Astrocyte of the cerebellum (primary cell): ENCODE results near the gene FRMD4A.

Experiments
- DNase-seq: peaks from one replicate; pipeline ENCODE4 v3.0.0-alpha.2; 2011; ENCODE audit warnings: low read depth
- H3K4me3 ChIP-seq: 2 replicates; pipeline ENCODE4 v1.5.1; 2011; ENCODE audit warnings: mild to moderate bottlenecking, low read depth, low read length, moderate library complexity
- CTCF ChIP-seq: IDR thresholded peaks from 2 replicates; pipeline ENCODE4 v1.5.1; 2012; ENCODE audit warnings: low read length, low read depth, moderate library complexity, mild to moderate bottlenecking; ENCODE audit errors: missing control alignments
- in situ Hi-C: cut with HindIII; loops from 2 replicates; pipeline ENCODE4 v1.10.0; 2017; ENCODE audit warnings: low sequenced_read_pairs

The FRMD4A gene

GRCh38 chr10:13970957-13971353, 359.8 kb downstream of the FRMD4A start:
- no peak for DNase-seq
- H3K4me3 ChIP-seq = no peak overlapping the region
- in situ Hi-C loops = no loop called here
- no peak for TF ChIP-seq CTCF

DNA sequence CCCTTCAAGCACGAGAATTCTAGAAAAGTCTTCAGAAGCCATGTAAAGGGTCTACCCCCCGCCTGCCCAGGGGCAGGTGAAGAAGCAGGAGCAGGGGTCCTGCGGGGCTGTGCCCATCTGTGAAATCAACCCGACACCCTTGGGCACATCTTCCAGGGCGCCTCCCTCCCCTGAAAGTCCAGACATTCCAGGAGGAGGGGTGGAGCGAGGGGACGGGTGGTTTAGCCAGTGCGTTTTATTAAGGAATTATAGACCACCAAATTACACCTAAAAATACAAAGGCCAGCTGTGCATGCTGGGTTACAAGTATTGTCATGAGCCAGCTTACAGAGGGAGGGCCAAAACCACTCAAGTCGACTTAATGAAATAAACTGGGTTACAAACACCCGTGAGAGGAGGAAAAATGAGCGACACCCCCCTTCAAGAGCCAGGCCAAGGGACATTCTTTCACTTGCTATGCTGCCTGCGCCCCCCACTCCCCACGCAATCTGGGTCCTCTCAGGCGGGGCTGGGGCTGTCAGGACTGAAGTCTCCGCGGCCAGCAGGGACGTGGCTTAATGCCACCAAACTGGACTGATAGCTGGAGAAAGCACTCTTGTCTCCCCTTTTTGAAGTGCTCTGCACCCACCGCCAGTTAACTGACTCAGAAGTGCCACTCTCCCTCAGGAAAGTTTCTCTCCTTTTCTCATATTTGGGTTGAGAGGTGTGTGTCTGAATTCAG, 360.3 kb downstream of the FRMD4A start:
- no peak for TF ChIP-seq CTCF
- no peak for DNase-seq
- in situ Hi-C loops = no loop called here
- no peak overlapping the region for H3K4me3 ChIP-seq

- in situ Hi-C loops = no loop called here
- no peak for DNase-seq
- no peak overlapping the region for H3K4me3 ChIP-seq
- no peak for TF ChIP-seq CTCF
Observed at GRCh38 chr10:13969792-13970140, 361.0 kb downstream of the FRMD4A start.

- in situ Hi-C loops = no loop called here
- DNase-seq = no peak
- H3K4me3 ChIP-seq = no peak overlapping the region
- TF ChIP-seq CTCF = no peak
Observed at GRCh38 chr10:13969118-13969791, 361.5 kb downstream of the FRMD4A start.

DNA sequence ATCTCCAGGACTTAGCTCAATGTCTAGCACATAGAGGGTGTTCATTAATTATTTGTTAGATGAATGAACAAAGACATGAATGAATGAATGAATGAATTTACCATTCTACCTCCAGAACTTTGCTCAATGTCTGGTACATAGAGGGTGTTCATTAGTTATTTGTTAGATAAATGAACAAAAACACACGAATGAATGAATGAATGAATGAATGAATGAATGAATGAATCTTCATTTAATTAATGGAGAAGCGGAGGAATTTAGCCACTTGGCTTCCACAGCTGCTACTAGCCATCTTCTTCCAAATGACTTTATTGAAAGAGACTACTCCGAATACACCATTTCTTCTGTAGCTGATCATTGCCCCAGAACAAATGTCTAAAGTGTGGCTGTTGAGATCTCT, 368.9 kb downstream of the FRMD4A start:
- no peak overlapping the region for H3K4me3 ChIP-seq
- no peak for DNase-seq
- no peak for TF ChIP-seq CTCF
- in situ Hi-C loops = no loop called here

DNA sequence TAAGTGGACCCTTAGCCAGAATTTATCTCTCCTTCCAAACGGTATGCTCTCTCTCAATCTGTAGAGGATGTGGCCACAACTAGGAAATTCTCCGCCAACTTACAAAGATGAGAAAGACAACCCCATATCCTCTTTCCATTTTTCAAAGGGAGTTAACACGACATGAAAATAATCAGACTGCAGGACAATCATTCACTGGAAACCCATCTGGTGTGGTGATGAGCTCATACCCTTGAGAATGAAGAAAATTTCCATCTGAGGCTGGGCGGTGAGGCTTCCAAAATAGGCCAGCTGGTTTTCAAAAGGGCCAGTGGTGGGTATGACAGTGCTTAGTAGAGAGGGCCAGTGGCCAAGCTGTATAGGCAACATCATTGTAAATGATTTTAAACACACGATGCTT, 369.6 kb downstream of the FRMD4A start:
- peak; percentile 92 for DNase-seq
- no peak for TF ChIP-seq CTCF
- no peak overlapping the region for H3K4me3 ChIP-seq
- in situ Hi-C loops = no loop called here
